Endodermal cell (in vitro differentiated cells): Measurements from ENCODE around the gene LINC00305. TPM values are rescaled to one million over a fixed set of nuclear protein-coding genes. Genes with fewer than 3 reads are reported as not detected.

ENCODE experiments used
- DNase-seq: peaks from one replicate; pipeline ENCODE4 v3.0.0-alpha.2; 2017
- H3K27ac ChIP-seq: 2 replicates; pipeline ENCODE4 v1.5.1; 2013; ENCODE audit warnings: mild to moderate bottlenecking, low read depth, low read length, moderate library complexity
- H3K27me3 ChIP-seq: 2 replicates; pipeline ENCODE4 v1.6.1; 2013; ENCODE audit warnings: mild to moderate bottlenecking, low read length, moderate library complexity; ENCODE audit not compliant: insufficient read depth, control insufficient read depth, poor library complexity, severe bottlenecking
- H3K36me3 ChIP-seq: 2 replicates; pipeline ENCODE4 v1.7.0; 2013; ENCODE audit warnings: mild to moderate bottlenecking, low read length, moderate library complexity; ENCODE audit not compliant: control insufficient read depth, insufficient read depth
- H3K4me1 ChIP-seq: one replicate; pipeline ENCODE4 v1.7.0; 2013; ENCODE audit warnings: low read length; ENCODE audit not compliant: control insufficient read depth, insufficient read depth
- H3K4me3 ChIP-seq: 2 replicates; pipeline ENCODE4 v1.5.1; 2013; ENCODE audit warnings: mild to moderate bottlenecking, low read length, moderate library complexity
- H3K9ac ChIP-seq: 2 replicates; pipeline ENCODE4 v1.6.1; 2013; ENCODE audit warnings: mild to moderate bottlenecking, low read length, moderate library complexity; ENCODE audit not compliant: poor library complexity, severe bottlenecking; ENCODE audit errors: extremely low read depth
- H3K9me3 ChIP-seq: 2 replicates; pipeline ENCODE4 v1.6.1; 2013; ENCODE audit warnings: mild to moderate bottlenecking, low read length, moderate library complexity; ENCODE audit not compliant: control insufficient read depth
- H3K27ac Mint-ChIP-seq: 2 replicates; pipeline ENCODE4 v1.8.0; 2020; ENCODE audit warnings: mixed read lengths
- H3K27me3 Mint-ChIP-seq: 2 replicates; pipeline ENCODE4 v1.8.0; 2021; ENCODE audit warnings: mild to moderate bottlenecking, mixed read lengths; ENCODE audit not compliant: insufficient read depth
- H3K36me3 Mint-ChIP-seq: 2 replicates; pipeline ENCODE4 v1.8.0; 2020; ENCODE audit warnings: low read depth, mixed read lengths
- H3K4me1 Mint-ChIP-seq: 2 replicates; pipeline ENCODE4 v1.8.0; 2020; ENCODE audit warnings: mixed read lengths
- H3K4me3 Mint-ChIP-seq: 2 replicates; pipeline ENCODE4 v1.8.0; 2020; ENCODE audit warnings: mild to moderate bottlenecking, moderate library complexity, mixed read lengths
- H3K9me3 Mint-ChIP-seq: 2 replicates; pipeline ENCODE4 v1.8.0; 2020; ENCODE audit warnings: mild to moderate bottlenecking, mixed read lengths
- CTCF ChIP-seq: fragments of 200-600 bp; sonication (generic); conservative IDR thresholded peaks from 2 replicates; pipeline ENCODE4 v1.5.0; 2021; ENCODE audit warnings: antibody characterized with exemption, mild to moderate bottlenecking
- WGBS, 2 experiments: methylation state at CpG; one replicate each; pipeline versions ENCODE4 v1.1.5 to v1.1.7; 2013; ENCODE audit warnings: missing lambda C conversion rate in 2 of 2, mixed read lengths in 1 of 2; ENCODE audit not compliant: insufficient coverage in 1 of 2, insufficient read length in 1 of 2; 5-methylcytosine and 5-hydroxymethylcytosine counted together
- total RNA-seq, 2 donors: library from RNA; stranded (reverse); fragmentation: NEBNext Ultra II Directional in 1 of 2; extraction: Animal tissue kit (Norgen Biotek cat#: 25700) in 1 of 2; gene quantifications; 2 replicates in 1 of 2; 3 replicates in 1 of 2; pipeline ENCODE4 v1.2.1, GENCODE V29; 2021

The LINC00305 gene
- total RNA-seq, 2 donors from 2014 or later: not detected

GRCh38 chr18:64031411-64031810 lies 117.5 kb downstream of the LINC00305 start:
- Mint-ChIP-seq H3K27ac (no peak overlapping the region), H3K9me3 (peaks cover 3% of the 10 kb centered on the region), H3K4me3 (no peak overlapping the region), H3K36me3 (no peaks in the 10 kb centered on the region), H3K27me3 (peaks cover 89% of the 10 kb centered on the region), H3K4me1 (peaks cover 10% of the 10 kb centered on the region)
- H3K9me3 ChIP-seq: no peaks in the 10 kb centered on the region
- H3K4me3 ChIP-seq: no peak overlapping the region
- H3K9ac ChIP-seq: no peak overlapping the region
- H3K27ac ChIP-seq: no peak overlapping the region
- no peak for DNase-seq
- TF ChIP-seq CTCF: no peak
- H3K36me3 ChIP-seq: no peaks in the 10 kb centered on the region
- WGBS, 2 experiments: 91 to 94% methylated on average over 2 to 3 of the region's 3 CpGs
- H3K27me3 ChIP-seq: peaks cover 91% of the 10 kb centered on the region
- peaks cover 3% of the 10 kb centered on the region for H3K4me1 ChIP-seq

Other genes with a start within 250 kb of the LINC00305 start
- gene SERPINB10, start 241.1 kb downstream of the LINC00305 start, total RNA-seq: not detected
- 1 to 10 TPM in 1 of 2 donors, under 1 TPM in 1; 0.70 to 5.5 TPM for gene HMSD, start 199.8 kb downstream of the LINC00305 start, total RNA-seq
- under 1 TPM; 0.13 to 0.86 TPM for gene SERPINB8, start 179.0 kb downstream of the LINC00305 start, total RNA-seq